ENCODE results near the gene CAMSAP1. TPM values are rescaled to one million over a fixed set of nuclear protein-coding genes. Genes with fewer than 3 reads are reported as not detected.
"Not testable (repeated sequence)": the region's sequence is repeated elsewhere in the genome, so short reads cannot be mapped to it uniquely, and the experiment has no call there.

Gene CAMSAP1
- total and polyA plus RNA-seq, 5 experiments from 2014 or later = 0.61 to 32.0 (median 2.4) TPM

DNA sequence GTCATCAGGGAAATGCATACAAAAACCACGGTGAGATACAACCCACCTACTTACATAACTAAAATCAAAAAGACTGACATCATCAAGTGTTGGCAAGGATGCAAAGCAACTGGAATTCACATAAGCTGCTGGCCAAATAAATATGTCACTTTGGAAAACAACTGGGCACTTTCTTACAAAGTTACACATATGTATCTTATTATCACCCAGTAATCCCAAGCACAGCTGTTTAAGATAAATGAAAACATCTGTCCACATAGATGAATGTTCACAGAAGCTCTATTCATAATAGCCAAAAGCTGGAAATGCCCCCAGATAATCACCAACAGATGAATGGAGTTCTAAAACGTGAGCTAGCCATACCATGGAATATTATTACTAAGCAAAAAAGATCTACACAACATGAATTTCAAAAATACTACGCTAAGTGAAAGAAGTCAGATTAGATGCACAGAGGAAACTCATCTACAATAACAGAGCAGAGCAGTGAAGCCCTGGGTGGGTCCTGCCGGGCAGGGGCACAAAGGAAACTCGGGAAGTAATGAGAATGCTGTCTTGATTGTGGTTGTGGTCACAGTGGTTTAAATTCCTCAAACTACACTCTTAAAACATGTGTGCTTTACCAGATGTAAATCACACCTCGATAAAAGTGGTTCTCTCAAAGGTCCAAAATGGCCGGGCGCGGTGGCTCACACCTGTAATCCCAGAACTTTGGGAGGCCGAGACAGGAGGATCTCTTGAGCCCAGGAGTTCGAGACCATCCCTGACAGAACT, 8.5 kb downstream of the CAMSAP1 start:
- ATAC-seq = peak in 1 of 2 donors; percentile 44
- Mint-ChIP-seq H3K4me3 (peak overlapping the region in 7 of 10 donors; percentile 5 to 70 (median 19)), H3K9me3 (peaks cover 0 to 13% (median 1%) of the 10 kb centered on the region in 9 donors), H3K36me3 (peaks cover under 1 to 8% (median 4%) of the 10 kb centered on the region in 3 donors), H3K27me3 (no peaks in the 10 kb centered on the region), H3K4me1 (peaks cover 33 to 78% (median 66%) of the 10 kb centered on the region in 4 donors), H3K27ac (peak overlapping the region in 6 of 10 donors; percentile 12 to 60 (median 37))
- peak in 2 of 10 donors; percentile 19 to 31 for DNase-seq
- POLR2A ChIA-PET = interaction anchor here (0.6 kb wide), 1 partner anchor 68 kb away, joined by 3 read pairs; no protein-coding TSS in a partner anchor

DNA sequence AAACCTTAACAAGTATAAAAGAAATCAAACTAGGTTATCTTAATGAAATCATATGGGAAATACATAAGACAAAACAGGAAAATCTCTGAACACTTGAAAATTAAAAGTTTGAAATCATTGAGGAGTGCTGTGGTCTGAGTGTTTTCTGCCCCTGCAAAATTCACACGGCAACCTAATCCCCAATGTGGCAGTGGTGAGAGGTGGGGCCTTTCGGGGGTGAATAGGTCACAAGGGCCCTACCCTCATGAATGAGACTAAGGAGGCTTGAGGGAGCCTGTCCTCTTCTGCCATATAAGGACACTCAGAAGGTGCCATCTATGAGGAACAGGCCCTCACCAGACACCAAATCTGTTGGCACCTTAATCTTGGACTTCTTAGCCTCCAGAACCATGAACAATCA, 10.7 kb downstream of the CAMSAP1 start:
- POLR2A ChIA-PET = no interaction called here
- H3K9me3 Mint-ChIP-seq = peaks cover 0 to 13% (median 1%) of the 10 kb centered on the region in 9 donors
- ATAC-seq = no peak

DNA sequence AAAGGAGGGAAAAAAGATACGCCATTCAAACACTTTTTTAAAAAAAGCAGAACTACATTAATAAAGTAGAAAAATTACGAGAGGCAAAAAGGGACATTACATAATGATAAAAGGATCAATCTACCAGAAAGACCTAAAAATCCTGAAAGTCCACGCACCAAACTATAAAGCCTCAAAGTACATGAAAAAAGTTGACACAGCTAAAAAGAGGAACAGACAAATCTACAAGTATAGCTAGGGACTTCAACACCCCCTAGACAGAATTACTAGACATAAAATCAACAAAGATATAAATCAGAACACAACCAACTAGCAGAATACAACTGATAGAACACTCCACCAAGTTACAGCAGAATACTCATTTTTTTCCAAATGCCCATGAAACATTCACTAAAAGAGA, 11.1 kb downstream of the CAMSAP1 start:
- peaks cover 0 to 13% (median 1%) of the 10 kb centered on the region in 9 donors for H3K9me3 Mint-ChIP-seq
- POLR2A ChIA-PET = no interaction called here
- H3K4me3 Mint-ChIP-seq = no peak overlapping the region
- peaks cover 40 to 79% (median 71%) of the 10 kb centered on the region in 4 donors for H3K4me1 Mint-ChIP-seq
- H3K36me3 Mint-ChIP-seq = peaks cover 0 to 8% (median 4%) of the 10 kb centered on the region in 3 donors
- H3K27me3 Mint-ChIP-seq = no peaks in the 10 kb centered on the region
- no peak overlapping the region for H3K27ac Mint-ChIP-seq
- DNase-seq (no peak), ATAC-seq (no peak)

More for the DNA sequence above, 10.7 kb downstream of the CAMSAP1 start:
- DNase-seq = no peak
- Mint-ChIP-seq H3K36me3 (peaks cover 0 to 8% (median 4%) of the 10 kb centered on the region in 3 donors), H3K4me3 (no peak overlapping the region), H3K4me1 (peaks cover 41 to 79% (median 73%) of the 10 kb centered on the region in 4 donors), H3K27me3 (no peaks in the 10 kb centered on the region), H3K27ac (no peak overlapping the region)

- no peak for DNase-seq
- no peaks in the 10 kb centered on the region for H3K27me3 Mint-ChIP-seq
- H3K4me1 Mint-ChIP-seq = peaks cover 42 to 81% (median 71%) of the 10 kb centered on the region in 4 donors
- H3K36me3 Mint-ChIP-seq = peaks cover 0 to 6% (median 4%) of the 10 kb centered on the region in 3 donors
- peaks cover 0 to 13% (median 1%) of the 10 kb centered on the region in 9 donors for H3K9me3 Mint-ChIP-seq
- POLR2A ChIA-PET = no interaction called here
- H3K27ac Mint-ChIP-seq = no peak overlapping the region
- H3K4me3 Mint-ChIP-seq = peak overlapping the region in 1 of 10 donors; percentile 11
- no peak for ATAC-seq
Observed at GRCh38 chr9:135895202-135895848, 12.0 kb downstream of the CAMSAP1 start.

GRCh38 chr9:135893104-135893503, 14.2 kb downstream of the CAMSAP1 start:
- H3K4me3 Mint-ChIP-seq = peak overlapping the region in 2 of 10 donors; percentile 26 to 44
- H3K27ac Mint-ChIP-seq = peak overlapping the region in 6 of 10 donors; percentile 2 to 80 (median 50)
- no peak for DNase-seq
- peaks cover 38 to 83% (median 75%) of the 10 kb centered on the region in 4 donors for H3K4me1 Mint-ChIP-seq
- no peaks in the 10 kb centered on the region for H3K27me3 Mint-ChIP-seq
- no peak for ATAC-seq
- POLR2A ChIA-PET = no interaction called here
- peaks cover 0 to 5% (median 4%) of the 10 kb centered on the region in 3 donors for H3K36me3 Mint-ChIP-seq
- peaks cover 0 to 3% (median 0%) of the 10 kb centered on the region in 9 donors for H3K9me3 Mint-ChIP-seq

DNA sequence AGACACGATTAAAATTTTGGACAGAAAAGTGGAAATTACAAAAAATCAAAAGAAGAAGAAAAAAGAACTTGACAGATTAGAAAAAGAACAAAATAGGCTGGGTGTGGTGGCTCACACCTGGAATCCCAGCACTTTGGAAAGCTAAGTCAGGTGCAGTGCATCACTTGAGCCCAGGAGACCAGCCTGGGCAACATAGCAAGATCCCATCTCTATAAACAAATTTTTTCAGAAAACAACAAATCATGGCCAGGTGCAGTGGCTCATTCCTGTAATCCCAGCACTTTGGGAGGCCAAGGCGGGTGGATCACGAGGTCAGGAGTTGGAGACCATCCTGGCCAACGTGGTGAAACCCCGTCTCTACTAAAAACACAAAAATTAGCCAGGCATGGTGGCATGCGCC, 15.0 kb downstream of the CAMSAP1 start:
- ATAC-seq, DNase-seq, H3K4me3 Mint-ChIP-seq, POLR2A ChIA-PET, H3K27me3 Mint-ChIP-seq, H3K36me3 Mint-ChIP-seq, H3K9me3 Mint-ChIP-seq: not testable (repeated sequence)
- peaks cover 41 to 85% (median 78%) of the 10 kb centered on the region in 4 donors for H3K4me1 Mint-ChIP-seq
- H3K27ac Mint-ChIP-seq = peak overlapping the region in 2 of 10 donors; percentile 54 to 58

- H3K4me1 Mint-ChIP-seq = peaks cover 46 to 86% (median 78%) of the 10 kb centered on the region in 4 donors
- peaks cover 0 to 5% (median 4%) of the 10 kb centered on the region in 3 donors for H3K36me3 Mint-ChIP-seq
- H3K9me3 Mint-ChIP-seq = no peaks in the 10 kb centered on the region
- H3K4me3 Mint-ChIP-seq = no peak overlapping the region
- DNase-seq (no peak), ATAC-seq (no peak)
- no peaks in the 10 kb centered on the region for H3K27me3 Mint-ChIP-seq
- peak overlapping the region in 1 of 10 donors; percentile 22 for H3K27ac Mint-ChIP-seq
- POLR2A ChIA-PET = no interaction called here
Observed at GRCh38 chr9:135891027-135891631, 16.2 kb downstream of the CAMSAP1 start.

DNA sequence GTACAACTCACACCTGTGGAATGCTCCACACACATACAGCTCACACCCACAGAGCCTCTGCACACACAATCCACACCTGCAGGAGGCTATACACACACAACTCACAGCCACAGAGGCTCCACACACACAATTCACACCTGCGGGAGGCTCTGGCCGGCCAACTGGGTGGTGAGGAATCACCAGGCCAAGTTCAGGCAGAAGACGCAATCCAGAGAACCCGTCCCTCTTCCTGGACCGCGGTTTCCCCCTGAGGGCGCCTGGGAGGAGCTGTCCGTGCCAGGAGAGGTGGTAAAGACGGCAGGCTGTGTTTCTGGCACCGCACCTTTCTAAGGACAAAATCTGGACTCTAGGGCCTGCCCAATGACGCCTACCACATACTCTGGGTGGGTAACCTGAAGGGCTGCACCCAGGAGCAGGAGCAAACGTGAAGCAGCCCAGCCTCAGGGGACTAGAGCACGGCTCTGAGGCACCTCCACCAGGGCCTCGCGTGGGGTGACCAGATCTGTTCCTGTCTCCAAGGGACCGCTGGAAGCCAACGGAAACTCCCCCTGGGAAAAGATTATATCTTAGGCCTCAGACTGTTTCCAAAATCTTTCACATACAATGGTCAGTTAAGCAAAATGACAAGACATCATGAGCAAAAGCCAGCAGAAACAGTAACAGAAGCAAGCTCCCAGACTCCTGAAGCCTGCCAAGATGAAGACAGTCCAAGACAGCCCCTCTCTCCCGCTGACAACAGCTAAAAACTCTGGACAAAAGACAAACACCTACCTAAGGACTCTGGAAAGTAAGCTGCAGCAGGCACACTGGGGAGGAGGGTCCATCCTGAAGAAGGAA, 16.9 kb downstream of the CAMSAP1 start:
- Mint-ChIP-seq H3K27ac (peak overlapping the region in 2 of 10 donors; percentile 22 to 28), H3K36me3 (peaks cover 0 to 4% (median 2%) of the 10 kb centered on the region in 3 donors), H3K9me3 (no peaks in the 10 kb centered on the region), H3K4me1 (peaks cover 49 to 90% (median 79%) of the 10 kb centered on the region in 4 donors), H3K4me3 (no peak overlapping the region), H3K27me3 (no peaks in the 10 kb centered on the region)
- POLR2A ChIA-PET = no interaction called here
- DNase-seq (no peak), ATAC-seq (no peak)

DNA sequence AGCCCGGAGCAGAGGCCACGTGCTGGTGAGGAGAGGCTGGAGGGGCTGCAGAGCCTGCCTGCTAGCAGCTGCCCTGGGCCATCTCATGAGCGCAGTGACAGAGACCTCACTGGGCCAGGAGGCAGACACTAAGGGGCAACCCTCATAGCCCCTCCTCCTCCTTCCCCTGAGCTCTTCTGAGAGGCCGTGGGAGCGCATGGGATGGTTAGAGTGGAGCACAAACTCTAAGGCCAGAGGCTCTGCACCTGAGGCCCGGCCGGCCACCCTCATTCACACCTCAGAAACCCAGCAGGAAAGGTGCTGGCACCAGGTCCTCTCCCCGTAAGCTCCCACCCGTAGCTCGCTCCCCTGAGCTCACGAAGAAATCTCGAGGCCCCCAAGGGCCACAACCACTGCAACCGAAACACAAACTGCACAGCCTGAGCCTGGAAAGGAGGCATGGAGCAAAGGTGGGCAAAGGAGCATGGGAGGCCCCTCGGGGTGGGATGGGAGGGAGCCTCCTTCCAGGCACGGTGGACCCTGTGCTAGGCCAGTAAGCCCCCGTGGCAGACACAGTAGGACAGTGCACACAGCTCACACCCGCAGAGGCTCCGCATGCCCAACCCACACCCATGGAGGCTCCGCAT, 17.7 kb downstream of the CAMSAP1 start:
- H3K36me3 Mint-ChIP-seq = peaks cover 0 to under 1% (median 0%) of the 10 kb centered on the region in 3 donors
- POLR2A ChIA-PET = no interaction called here
- no peaks in the 10 kb centered on the region for H3K9me3 Mint-ChIP-seq
- no peak for DNase-seq
- peak overlapping the region in 7 of 10 donors; percentile 18 to 83 (median 62) for H3K27ac Mint-ChIP-seq
- no peak for ATAC-seq
- peaks cover 50 to 89% (median 79%) of the 10 kb centered on the region in 4 donors for H3K4me1 Mint-ChIP-seq
- H3K27me3 Mint-ChIP-seq = no peaks in the 10 kb centered on the region
- no peak overlapping the region for H3K4me3 Mint-ChIP-seq

GRCh38 chr9:135888766-135889394, 18.5 kb downstream of the CAMSAP1 start:
- ATAC-seq (no peak), DNase-seq (no peak)
- Mint-ChIP-seq H3K27ac (peak overlapping the region in 8 of 10 donors; percentile 39 to 98 (median 87)), H3K4me3 (peak overlapping the region in 6 of 10 donors; percentile 8 to 90 (median 50)), H3K27me3 (no peaks in the 10 kb centered on the region), H3K36me3 (no peaks in the 10 kb centered on the region), H3K4me1 (peaks cover 53 to 91% (median 82%) of the 10 kb centered on the region in 4 donors), H3K9me3 (no peaks in the 10 kb centered on the region)
- POLR2A ChIA-PET = no interaction called here

- no peak for ATAC-seq
- POLR2A ChIA-PET = no interaction called here
- no peak for DNase-seq
- Mint-ChIP-seq H3K36me3 (no peaks in the 10 kb centered on the region), H3K27me3 (no peaks in the 10 kb centered on the region), H3K4me1 (peaks cover 51 to 91% (median 82%) of the 10 kb centered on the region in 4 donors), H3K4me3 (peak overlapping the region; percentile 76 to 96 (median 86)), H3K27ac (peak overlapping the region in 9 of 10 donors; percentile 81 to 99 (median 94)), H3K9me3 (no peaks in the 10 kb centered on the region)
Observed at GRCh38 chr9:135888126-135888765, 19.1 kb downstream of the CAMSAP1 start.

Measured in naive thymus-derived CD8-positive, alpha-beta T cell (primary cell).